ENCODE measurements around the gene C20orf202. TPM values are rescaled to one million over a fixed set of nuclear protein-coding genes. Genes with fewer than 3 reads are reported as not detected.

Gene C20orf202
- total RNA-seq, 6 experiments from 2014 or later, result 0.19 TPM; not detected in 5

GRCh38 chr20:1171461-1172093, 31.7 kb upstream of the C20orf202 start:
- Histone ChIP-seq H3K9me3 (no peaks in the 10 kb centered on the region), H3K4me3 (no peak overlapping the region), H3K36me3 (peaks cover 0 to 40% (median 9%) of the 10 kb centered on the region in 4 donors), H3K27ac (no peak overlapping the region), H3K27me3 (no peaks in the 10 kb centered on the region), H3K4me1 (no peaks in the 10 kb centered on the region)
- peak; percentile 43 to 70 (median 52) for ATAC-seq
- no CpG with 5 or more reads among the region's 4 CpGs for WGBS (ENCODE audit: insufficient coverage, low coverage, low lambda C conversion rate, missing lambda C conversion rate)
- intact Hi-C loops (cut with DNase I), result no loop called here
- no peak for TF ChIP-seq CTCF (IDR thresholded peaks at IDR 0.05)
- TF ChIP-seq POLR2A (IDR thresholded peaks at IDR 0.05), result no peak
- peak in 1 of 3 donors; percentile 49 for DNase-seq

- Histone ChIP-seq H3K4me1 (peaks cover 0 to 14% (median 5%) of the 10 kb centered on the region in 4 donors), H3K27ac (no peak overlapping the region), H3K27me3 (no peaks in the 10 kb centered on the region), H3K4me3 (no peak overlapping the region), H3K36me3 (peaks cover 0 to 20% (median 3%) of the 10 kb centered on the region in 4 donors), H3K9me3 (no peaks in the 10 kb centered on the region)
- no peak for ATAC-seq
- WGBS (ENCODE audit: insufficient coverage, low coverage, low lambda C conversion rate, missing lambda C conversion rate), result 87% methylated on average over 3 of the region's 4 CpGs
- intact Hi-C loops (cut with DNase I), result no loop called here
- no peak for DNase-seq
- TF ChIP-seq POLR2A (IDR thresholded peaks at IDR 0.05) (no peak), CTCF (IDR thresholded peaks at IDR 0.05) (no peak)
Observed at GRCh38 chr20:1173698-1174097, 29.6 kb upstream of the C20orf202 start.

GRCh38 chr20:1174787-1175186, 28.5 kb upstream of the C20orf202 start:
- 89% methylated on average over 8 of the region's 8 CpGs for WGBS (ENCODE audit: insufficient coverage, low coverage, low lambda C conversion rate, missing lambda C conversion rate)
- H3K9me3 ChIP-seq, result no peaks in the 10 kb centered on the region
- peaks cover 0 to 20% (median 7%) of the 10 kb centered on the region in 4 donors for H3K4me1 ChIP-seq
- intact Hi-C loops (cut with DNase I), result no loop called here
- no peak overlapping the region for H3K27ac ChIP-seq
- ATAC-seq (no peak), DNase-seq (no peak)
- H3K4me3 ChIP-seq, result no peak overlapping the region
- no peak for TF ChIP-seq POLR2A (IDR thresholded peaks at IDR 0.05)
- TF ChIP-seq CTCF (IDR thresholded peaks at IDR 0.05), result no peak
- H3K36me3 ChIP-seq, result peaks cover 0 to 9% (median 3%) of the 10 kb centered on the region in 4 donors
- H3K27me3 ChIP-seq, result no peaks in the 10 kb centered on the region

- Histone ChIP-seq H3K4me1 (peaks cover 0 to 20% (median 7%) of the 10 kb centered on the region in 4 donors), H3K27me3 (no peaks in the 10 kb centered on the region), H3K4me3 (no peak overlapping the region), H3K9me3 (no peaks in the 10 kb centered on the region), H3K27ac (no peak overlapping the region), H3K36me3 (no peaks in the 10 kb centered on the region)
- TF ChIP-seq POLR2A (IDR thresholded peaks at IDR 0.05) (no peak), CTCF (IDR thresholded peaks at IDR 0.05) (peak in 1 of 4 donors; percentile 24)
- intact Hi-C loops (cut with DNase I), result no loop called here
- ATAC-seq, result peak; percentile 17 to 58 (median 39)
- WGBS (ENCODE audit: insufficient coverage, low coverage, low lambda C conversion rate, missing lambda C conversion rate), result no CpG with 5 or more reads among the region's 5 CpGs
- DNase-seq, result no peak
Observed at GRCh38 chr20:1177680-1178079, 25.6 kb upstream of the C20orf202 start.
